ENCODE measurements around the gene PCSK6.
A peak's percentile ranks its signal among the peaks of the same experiment; 100 is the strongest.
"Not testable (repeated sequence)": the region's sequence is repeated elsewhere in the genome, so short reads cannot be mapped to it uniquely, and the experiment has no call there.

Gene PCSK6

DNA sequence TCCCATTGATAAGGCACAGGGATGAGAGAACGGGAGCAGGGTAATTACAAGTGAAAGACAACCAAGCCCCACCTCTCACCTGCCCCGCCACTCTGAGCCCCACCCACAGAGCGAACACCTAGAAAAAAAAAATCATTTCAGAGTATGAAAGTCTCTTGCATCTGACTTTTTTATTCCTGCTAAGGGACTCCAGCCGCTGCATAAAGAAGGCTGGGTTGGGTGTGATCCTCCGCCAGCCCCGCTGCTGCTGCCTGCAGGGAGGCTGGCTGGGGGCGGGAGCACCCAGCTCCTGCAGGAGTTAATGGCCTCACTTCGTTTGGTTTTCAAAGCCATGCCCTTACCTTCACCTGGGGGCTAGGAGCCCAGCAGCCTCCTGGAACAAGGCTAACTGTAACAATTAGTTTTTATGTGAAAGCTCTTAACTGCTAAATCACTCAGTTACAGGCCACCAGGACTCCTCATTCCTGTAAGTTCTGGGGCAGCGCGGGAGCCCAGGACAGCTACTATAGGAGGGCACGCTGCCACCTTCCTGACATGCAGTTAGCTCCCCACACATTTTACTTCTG lies 116.5 kb downstream of the PCSK6 start:
- no peak for DNase-seq

DNA sequence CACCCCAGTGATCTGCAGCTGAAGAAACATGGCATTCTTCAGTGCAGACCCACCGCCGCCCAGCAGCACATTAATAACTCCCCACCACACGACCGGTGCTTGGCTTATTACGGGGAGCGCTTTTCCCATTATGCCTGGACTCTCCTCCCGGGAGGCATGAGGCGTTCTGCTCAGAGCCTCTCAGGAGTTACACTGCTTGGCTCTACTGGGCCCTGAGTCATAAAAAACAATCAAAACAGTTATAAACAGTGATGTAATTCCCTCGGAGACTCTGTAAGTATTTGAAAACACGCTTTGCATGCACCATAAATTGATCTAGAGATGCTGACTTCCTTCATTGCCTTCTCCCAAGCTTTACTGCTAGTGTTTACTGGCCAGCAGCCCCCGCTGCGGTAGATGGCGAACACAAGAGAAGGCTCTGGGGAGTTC lies 117.3 kb downstream of the PCSK6 start:
- DNase-seq, result no peak

DNA sequence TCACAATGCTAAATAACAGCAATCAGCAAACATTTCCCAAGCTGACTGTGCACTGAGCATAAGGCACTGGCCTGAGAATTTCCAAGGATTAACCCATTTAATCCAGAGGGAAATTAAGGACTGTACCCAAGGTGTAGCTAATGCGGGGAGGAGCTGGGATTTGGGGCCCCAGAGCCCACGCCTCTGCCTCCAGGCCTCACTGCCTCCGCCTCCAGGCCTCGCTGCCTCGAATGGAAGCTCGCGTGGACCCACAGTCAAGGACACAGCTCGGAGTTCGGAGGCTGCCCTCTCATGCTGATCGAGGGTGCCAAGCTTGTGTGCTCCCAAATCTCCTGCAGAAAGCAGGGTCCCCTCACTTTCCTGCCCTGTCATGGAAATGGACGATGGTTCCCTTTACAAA lies 118.0 kb downstream of the PCSK6 start:
- DNase-seq, result no peak

DNA sequence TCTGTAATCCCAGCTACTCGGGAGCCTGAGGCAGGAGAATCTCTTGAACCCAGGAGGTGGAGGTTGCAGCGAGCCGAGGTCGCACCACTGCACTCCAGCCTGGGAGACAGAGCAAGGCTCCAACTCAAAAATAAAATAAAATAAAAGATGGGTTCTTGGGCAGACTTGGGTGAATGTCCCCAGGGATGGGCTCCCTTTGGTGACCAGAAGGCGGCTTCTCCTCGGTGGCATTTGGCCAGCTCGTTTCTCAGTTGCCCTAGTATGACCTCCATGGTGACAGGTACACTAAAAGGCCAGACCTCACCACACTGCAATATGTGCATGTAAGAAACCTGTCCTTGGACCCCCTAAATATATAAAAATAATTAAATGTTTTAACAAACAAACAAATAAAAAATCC lies 118.4 kb downstream of the PCSK6 start:
- no peak for DNase-seq

DNA sequence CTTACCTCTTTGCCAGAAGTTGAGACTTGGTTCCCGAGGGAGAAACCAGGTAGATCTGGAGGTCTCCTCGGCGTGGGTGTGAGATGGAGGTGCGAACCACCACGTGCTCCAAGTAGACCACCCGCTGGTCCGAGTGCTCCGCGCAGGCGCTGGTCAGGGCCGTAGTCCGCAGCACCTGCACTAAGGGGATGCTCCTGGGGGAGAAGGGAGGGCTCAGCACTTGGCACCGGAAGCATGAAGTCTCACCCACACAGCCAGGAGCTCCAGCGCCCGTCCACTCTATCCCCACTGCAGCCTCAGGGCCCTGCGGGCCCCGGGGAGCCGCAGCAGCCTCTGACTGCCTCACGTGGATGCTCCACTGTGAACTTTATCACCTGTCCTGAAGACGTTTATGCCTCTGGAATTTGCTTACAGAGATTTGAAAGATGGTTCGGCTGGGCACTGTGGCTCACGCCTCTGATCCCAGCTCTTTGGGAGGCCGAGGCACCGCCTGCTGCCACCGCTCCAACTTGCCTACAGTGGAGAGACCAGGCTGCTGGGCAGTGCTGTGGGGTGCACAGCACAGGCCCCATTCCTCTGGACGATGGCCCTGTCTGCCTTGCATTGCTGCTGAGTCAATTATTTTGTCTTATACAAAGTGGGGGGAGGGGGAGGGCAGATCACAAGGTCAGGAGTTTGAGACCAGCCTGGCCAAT lies 119.0 kb downstream of the PCSK6 start:
- no peak for DNase-seq

DNA sequence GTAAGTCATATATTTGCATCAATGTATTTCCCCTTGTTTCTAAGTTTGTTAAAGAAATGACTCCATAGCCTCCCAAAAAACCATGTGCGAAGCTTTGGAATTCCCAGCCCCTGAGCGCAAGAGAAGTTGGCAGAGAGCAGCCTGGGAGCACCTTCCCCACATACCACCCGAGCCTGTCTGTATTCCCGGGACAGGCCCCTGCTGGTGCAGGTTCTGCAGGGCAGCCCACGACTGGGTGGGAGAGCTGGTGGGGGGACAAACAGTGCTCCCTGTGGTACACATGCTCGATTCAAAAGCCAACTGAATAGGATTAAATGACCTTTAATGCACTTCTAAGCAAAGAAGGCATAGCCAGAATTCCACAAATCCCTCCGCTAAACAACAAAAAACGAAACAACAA lies 119.8 kb downstream of the PCSK6 start:
- DNase-seq, result no peak

DNA sequence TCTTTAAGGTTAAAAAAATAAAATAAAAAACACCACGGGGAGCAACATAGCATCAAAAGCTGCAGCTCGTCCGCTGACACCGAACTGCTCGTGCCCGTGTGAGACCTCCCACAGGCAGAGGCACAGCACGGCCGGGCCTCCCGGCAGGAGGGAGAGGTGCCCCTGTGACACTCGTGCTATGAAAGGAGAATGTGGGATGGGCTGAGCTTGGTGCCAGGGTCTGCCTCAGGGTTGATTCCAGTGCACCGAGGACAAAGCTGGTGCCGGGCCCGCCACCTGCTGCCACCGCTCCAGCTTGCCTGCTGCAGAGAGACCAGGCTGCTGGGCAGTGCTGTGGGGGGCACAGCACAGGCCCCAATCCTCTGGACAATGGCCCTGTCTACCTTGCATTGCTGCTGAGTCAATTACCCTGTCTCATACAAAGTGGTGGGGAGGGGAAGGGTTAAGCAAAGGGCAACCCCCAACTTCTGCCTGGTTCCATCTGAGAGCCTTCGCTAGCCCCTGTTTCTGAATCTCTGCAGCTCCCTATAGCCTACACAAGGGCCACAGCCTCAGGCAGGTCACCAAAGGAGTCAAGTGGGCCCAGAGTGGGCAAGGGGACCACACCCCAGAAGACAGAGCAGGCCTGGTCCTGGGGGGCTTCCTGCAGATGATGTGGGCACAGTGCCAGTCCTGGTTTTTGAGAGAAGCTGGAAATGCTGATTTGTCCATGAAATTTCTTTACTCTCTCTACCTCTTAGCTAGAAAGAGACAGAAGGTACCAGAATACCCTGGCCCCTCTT lies 120.5 kb downstream of the PCSK6 start:
- no peak for DNase-seq

DNA sequence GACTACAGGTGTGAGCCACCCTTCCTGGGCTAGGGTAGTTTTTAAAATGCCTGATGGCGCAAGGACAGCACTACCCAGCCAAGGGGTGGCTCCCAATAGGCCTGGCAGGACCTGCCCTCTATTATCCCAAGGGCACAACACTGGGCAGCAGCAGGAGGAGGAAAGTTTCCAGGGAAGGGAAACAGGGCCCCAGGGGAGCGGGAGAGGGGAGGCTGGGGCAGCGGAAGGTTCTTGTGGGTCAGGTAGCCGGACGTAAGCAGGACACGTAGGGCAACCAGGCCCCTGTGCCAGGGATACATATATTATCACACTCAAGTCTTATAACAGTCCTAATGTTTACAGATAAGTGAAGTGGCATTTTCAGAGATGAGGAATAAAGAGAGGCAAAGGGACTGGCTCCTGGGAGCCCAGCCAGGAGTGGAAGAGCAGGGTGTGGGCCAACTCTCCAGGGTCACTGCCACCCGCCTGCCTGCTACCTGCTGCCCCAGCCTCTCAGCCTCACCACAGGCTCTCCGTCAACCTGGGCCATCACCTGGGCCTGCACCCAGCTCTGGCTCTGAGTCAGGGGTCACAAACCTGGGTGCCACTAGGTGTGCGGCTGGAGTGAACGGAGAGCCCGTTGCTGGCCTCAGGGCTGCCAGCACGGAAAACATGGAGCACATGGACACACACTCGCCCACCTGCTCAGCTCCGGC lies 121.3 kb downstream of the PCSK6 start:
- no peak for DNase-seq

DNA sequence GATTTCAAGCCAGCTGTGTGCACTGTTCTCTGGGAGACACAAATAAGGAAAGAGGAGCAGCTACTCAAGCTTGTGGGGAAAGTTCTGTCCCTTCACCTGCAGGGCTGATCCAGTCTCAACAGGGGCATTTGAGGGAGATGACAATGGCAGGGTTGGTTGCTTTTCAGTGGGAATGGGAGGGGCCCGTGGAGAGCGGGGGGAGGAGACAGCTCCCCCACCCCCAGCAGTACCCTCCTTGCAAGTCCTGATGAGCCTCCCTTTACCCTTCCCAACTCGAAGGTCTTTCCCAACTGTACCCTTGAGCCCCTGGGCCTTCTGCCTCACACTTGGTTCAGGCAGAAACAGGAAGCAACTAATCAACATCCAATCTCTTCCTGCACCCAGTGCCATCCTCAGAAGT lies 122.7 kb downstream of the PCSK6 start:
- no peak for DNase-seq

DNA sequence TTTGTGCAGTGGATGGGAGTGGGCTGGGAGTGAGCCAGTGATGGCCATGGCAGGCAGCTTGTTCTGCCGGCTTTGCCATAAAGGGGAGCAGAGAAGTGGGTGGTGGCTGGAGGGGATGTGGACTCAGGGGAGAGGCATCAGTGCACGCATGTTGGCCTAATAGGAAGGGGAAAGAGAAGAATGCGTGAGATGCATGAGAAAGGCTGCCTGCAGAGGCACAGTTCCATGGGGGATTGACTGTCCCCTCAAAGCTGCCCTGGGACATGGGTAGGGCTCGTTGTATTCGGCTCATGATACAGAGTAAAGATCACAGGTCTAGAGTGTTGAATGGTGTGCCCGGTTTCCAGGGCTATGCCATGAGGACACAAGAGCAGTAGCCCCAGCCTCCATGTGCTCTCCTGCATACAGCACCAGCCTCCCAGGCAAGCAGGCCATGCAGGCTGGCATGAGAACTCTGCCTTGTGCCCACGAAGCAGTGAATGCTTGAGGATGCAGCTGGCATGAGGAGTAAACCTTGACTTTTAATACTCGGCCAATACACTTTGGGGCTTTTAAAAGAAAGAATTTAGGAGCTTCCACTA lies 126.4 kb downstream of the PCSK6 start:
- no peak for DNase-seq

DNA sequence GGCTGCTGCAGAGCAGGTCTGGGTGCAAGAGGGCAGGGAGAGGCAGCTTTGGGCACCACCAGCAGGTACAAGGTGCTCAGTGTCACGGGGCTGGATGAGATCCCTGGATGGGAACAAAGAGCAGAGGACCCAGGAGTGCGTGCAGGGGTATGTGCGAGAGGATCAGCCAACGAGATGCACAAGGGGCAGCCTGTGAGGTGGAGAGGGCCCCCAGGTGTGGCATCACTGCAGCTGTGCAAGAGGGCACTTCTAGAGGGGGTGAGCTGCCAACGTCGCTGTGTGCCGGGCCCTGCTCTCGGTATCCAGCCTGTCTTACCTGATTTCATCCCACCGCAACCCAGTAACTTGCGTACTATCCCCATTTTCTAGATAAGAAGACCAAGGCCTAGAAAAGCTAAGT lies 127.1 kb downstream of the PCSK6 start:
- DNase-seq, result no peak

DNA sequence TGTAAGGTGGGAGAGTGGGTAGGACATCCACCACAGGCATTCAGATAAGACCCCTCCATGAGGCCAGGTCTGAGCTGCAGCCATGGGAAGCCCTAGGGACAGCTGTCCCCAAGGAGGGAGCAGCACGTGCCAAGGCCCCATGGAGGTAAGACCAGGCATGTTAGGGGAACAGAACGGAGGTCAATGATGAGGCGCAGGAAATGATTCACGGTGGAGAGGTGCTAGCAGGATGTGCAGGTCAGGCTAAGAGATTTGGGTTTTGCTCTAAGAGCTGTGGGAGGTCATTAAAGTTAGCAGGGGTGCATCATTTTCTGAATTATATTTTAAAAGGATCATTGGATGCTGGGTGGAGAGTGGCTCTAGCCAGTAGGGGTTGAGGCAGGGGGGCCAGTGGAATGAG lies 128.1 kb downstream of the PCSK6 start:
- no peak for DNase-seq

DNA sequence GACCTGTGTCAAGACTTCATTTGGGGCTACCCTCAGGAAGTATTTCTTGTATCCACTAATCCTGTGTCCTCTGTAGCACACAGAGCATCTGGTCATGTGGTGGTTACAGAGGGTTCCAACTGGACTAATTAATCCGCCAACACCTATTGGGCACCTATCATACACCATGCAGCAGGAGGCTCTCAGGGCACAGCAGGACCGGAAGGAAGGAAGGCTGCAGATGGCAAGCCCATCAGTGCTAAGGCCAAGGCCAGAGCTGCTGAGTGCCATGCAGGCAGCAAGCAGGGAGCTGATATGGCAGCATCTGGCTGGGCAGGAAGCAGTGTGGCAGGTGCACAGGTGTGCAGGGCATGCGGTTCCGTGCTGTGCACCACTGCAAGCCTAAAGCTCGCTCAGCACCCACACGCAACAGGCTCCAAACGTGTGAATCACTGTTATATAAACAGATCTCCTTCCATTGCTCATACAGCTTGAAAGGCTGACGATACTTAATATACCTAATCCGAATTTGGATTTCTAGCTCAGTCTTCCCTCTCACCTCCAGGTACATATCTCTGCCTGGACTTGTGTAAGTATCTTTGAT lies 130.1 kb downstream of the PCSK6 start:
- peak; percentile 59 to 87 for DNase-seq

DNA sequence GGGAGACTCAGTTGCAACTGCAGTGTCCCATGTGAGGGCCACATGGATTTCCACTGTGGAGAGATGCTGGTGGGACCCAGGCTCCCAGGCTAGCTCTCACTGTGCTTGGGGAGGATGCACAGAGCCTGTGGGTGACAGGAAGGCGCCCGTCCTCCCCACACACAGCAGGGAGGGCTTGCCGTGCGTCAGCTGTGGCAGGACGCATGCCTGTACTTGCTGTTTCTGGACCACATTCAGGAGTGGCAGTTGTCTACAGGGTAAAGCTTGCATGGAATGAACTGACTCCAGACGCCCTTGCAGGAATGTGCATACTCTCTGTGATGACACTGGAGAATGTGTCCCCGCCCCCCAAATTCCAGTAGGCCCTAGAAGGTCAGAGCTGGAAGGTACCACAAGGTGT lies 130.6 kb downstream of the PCSK6 start:
- DNase-seq, result no peak

DNA sequence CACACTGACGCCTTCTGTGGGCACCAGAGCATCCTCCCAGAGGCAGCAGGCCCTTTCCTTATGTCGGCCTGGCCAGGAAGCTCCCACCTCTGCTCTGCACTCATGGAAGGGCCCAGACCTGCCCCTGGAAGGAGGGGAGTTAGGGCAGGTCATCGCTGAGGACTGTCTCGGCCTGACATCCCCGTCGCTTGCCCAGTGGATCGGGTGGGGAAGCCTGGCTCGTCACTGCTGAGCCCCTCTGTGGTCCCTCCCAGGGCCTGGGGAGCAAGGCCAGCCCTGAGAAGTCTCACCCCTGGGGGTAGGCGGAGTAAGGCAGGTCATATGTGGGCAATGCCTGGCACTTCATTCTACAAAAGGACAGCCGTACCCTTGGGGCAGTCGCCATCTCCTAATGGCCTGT lies 131.6 kb downstream of the PCSK6 start:
- no peak for DNase-seq

DNA sequence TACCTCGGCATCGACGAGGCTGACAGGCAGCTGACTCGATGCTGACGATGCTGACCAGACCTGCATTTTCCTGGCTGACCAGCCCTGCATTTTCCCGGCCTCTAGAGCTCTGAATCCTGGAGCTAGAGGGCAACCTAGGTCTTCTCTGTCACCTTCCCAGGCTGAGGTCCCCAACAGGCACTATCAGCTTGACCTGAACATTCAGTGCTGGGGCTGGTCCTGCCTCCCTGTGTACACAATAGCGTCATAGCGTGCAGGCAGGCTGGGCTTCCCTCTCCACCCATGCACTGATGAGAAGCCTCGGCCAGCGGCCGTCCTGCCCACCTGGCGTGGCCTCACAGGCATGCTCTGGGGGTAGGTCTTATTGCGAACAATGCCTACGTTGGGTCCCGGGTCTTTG lies 132.2 kb downstream of the PCSK6 start:
- DNase-seq, result no peak

DNA sequence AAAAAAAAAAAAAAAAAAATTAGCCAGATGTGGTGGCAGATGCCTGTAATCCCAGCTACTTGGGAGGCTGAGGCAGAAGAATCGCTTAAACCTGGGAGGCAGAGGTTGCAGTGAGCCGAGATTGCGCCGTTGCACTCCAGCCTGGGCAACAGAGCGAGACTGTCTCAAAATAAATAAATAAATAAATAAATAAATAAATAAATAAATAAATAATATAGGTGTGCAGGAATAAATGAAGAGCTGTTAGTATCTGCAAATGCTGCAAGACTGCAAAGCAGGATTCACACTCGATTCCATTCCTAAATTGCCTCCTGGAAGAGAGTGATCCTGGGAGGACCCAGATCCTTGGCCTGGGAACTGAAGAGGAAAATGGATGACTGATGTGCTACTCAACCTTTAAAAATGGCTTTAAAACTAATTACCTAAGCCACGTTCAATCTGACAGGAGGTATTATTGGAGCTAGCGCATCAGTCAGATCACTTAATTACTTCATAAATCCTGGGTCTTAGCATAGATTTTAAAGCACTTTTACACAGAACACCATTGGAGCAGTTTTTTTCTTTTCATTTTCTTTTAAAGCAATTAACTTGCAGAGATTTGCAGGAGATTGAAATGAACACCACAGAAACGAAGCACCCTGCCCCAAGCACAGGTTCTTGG lies 132.9 kb downstream of the PCSK6 start:
- not testable (repeated sequence) for DNase-seq

DNA sequence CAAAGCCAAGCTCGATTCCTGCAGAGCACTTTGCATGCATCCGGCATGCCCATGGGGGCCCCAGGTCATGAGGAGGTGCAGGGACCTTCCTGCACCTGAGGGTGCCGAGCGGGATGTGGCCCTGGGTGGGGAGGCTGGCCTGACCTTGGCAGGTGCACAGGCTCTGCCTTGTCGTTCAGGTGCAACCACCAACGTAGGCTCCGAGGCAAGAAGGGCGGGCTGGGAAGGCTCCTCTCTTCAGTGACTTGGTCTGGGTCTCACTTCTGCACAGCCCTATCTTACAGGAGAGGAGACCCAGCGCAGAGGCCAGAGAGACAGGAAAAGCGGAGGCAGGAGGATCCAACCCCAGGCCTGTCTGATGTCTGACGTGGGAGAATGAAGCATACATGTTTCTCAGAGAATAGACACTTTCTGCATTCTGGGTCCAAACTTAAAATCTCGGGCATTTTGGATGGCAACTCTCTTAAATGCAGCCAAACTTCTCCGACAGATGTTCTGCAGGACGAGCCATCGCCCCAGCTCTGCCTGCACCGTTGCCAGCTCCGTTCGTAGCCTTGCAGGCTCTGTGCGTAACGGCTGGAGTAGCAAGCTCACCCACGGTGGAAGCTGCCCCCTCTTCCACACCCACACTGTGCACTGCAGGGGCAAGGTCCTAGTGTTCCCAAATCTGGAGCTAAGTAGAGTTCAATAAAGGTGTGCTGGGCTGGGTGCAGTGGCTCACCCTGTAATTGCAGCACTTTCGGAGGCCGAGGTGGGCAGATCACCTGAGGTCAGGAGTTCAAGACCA lies 133.6 kb downstream of the PCSK6 start:
- no peak for DNase-seq

DNA sequence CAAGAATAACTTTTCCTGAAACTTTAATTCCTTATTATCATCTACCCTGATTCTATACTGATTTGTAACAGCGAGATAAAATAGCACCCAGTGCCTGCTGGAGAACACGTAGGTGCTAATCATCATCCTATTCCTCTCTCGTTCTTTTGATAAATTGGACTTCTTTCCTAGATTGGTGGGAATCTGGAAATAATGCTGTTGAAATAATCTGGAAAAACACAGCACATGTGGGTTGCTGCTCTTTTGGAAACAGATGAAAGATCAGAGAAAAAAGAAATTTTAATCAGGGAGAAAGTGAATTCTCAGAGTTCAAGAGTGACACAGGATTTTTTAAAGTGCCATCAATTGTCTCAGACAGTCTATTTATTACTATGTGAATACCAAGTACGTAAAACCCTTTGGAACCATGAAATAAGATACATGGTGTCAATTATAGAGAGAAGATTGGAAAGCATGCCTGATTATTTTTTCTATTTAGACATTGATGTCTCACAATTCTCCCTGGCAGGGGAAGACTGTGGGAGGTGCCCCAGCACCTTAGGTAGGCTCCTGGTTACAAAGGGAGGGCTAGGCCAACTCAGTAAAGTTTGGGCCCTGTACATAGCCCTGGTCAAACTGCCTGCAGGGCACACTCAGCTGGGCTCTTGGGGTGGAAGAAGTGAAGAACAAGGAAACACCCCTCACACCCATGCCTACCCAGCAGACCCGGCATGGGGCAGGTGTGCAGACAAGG lies 134.4 kb downstream of the PCSK6 start:
- no peak for DNase-seq

DNA sequence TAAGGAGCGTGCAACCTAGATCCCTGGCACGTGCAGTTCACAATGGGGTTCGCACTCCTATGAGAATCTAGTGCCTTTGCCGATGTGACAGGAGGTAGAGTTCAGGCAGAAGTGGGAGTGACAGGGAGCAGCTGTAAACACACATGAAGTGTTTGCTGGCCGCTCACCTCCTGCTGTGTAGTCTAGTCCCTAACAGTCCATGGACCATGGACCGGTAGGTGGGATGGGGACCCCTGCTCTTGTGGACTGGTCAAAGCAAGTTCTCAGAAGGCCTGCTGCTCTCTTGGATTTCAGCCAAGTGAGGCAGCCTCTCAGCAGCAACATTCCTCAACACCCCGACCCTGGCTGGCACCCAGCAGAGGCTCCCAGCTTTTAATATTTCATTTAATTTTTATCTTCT lies 136.3 kb downstream of the PCSK6 start:
- DNase-seq, result no peak

DNA sequence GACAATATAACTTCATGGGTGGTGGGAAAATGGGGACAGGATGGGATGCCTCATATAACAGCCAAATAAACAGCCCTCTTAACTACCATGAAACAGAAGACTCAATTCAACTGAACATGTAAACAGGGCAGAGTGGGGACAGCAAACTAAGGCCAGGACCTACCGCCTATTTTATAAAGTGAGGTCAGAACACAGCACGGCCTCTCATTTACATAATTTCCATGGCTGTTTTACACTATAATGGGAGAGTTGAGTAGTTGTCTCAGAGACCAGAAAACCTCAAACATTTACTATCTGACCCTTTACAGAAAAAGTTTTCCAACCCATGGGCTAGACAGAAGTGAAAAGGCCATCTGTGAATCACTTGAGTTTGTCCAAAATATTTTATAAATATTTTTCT lies 137.8 kb downstream of the PCSK6 start:
- peak in 1 of 2 experiments; percentile 10 for DNase-seq

Data from NCI-H2081 (cell line).